RPMI8226 (cell line): ENCODE data around the gene FAM186B.

Experiments used
- DNase-seq: peaks from one replicate; pipeline ENCODE4 v3.0.0-alpha.2; 2015

FAM186B gene

DNA sequence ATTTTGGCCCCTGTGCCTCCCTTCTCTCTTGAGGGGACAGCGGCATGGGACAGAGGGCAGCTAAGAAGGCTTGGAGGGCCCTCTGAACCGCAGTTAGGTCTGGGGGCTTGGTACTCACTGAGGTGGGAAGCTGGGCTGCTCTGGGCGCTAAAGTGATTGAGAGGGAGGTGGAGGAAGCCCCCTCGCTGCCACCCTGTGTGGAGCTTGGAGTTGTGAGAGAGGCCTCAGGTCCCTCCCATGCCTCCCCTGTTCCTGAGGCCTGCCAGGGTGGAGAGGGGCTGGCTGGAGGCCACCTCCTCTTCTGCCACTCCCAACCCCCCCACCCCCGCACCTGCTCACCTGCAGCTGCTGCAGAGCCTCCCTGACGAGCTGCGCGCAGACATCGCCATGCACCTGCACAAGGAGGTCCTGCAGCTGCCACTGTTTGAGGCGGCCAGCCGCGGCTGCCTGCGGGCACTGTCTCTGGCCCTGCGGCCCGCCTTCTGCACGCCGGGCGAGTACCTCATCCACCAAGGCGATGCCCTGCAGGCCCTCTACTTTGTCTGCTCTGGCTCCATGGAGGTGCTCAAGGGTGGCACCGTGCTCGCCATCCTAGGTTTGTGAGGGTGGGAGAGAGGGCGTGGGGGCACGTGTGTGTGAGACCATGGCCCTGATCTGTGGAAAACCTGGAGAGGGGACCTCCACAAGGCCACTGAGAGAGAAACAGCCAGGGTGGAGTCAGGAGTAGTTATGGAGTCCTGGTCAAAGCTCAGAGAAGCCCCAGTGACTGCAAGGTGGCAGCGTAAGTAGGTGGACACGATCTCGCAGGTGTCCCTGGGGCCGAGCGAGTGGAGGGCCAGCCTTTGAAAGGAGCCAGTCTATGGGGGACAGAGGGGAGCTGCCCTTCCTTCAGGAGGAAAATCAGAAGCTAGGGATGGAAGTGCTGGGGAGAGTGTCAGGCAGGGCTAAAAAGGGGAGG is 55.4 kb downstream of the FAM186B start:
- DNase-seq, result peak; percentile 91

DNA sequence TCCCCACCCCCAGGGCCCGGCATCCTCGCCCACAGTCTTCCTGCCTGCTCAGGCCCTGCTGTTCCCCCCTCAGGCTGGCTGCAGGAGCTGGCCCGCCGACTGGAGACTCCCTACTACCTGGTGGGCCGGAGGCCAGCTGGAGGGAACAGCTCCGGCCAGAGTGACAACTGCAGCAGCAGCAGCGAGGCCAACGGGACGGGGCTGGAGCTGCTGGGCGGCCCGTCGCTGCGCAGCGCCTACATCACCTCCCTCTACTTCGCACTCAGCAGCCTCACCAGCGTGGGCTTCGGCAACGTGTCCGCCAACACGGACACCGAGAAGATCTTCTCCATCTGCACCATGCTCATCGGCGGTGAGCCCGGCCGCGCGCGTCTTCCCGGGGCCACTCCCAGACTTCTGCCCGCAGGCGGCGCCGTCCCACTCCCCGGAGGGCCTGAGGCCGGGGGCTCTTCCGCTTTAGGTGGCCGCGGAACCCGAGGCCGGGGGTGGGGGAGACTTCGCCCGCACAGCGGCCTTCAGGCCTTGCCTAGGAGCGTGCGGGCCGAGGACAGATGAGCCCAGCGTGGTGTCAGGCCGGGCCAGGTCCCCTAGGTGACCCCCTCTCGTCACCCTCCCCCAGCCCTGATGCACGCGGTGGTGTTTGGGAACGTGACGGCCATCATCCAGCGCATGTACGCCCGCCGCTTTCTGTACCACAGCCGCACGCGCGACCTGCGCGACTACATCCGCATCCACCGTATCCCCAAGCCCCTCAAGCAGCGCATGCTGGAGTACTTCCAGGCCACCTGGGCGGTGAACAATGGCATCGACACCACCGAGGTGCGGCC is 56.4 kb downstream of the FAM186B start:
- peak; percentile 53 for DNase-seq

DNA sequence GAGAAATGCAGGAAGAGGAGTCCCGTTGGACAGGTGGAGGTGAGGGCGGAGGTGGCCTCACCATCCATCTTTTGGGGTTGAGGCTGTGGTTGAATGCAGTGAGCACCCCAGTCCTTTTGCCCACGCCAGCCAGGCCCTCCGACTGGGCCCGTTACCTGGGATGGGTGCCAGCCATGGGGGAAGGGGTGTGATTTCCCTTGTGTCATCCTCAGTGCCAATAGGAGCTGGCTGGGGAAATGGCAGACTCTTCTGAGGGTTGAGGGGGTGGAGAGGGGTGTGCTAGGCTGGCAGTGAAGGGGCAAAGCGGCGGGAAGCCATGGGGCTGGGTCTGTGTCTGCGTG is 57.0 kb downstream of the FAM186B start:
- DNase-seq, result no peak

DNA sequence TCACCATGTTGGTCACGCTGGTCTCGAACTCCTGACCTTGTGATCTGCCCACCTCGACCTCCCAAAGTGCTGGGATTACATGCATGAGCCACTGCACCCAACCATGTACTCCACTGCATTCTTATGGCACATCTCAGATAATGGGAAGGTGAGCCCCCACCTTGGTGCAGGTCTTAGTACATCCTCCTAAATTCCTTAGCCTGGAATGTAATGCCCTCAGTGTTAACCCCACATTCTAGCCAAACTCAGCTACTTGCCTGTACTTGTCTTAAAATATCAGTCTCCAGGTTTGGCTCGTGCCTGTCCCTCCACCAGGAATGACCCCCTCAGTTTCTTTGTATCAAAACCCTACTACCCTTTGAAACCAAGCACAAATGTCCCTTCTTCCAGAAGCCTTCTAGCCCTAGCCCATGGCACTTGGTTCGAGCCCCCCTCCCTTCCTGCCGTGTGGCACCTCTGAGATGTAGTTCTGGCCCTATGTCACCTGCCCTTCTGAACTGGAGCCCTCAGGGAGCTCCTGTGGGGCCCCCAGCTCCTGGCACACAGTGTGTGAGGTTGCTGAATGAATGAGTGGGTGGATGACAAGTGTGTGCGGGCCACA is 58.2 kb downstream of the FAM186B start:
- no peak for DNase-seq

DNA sequence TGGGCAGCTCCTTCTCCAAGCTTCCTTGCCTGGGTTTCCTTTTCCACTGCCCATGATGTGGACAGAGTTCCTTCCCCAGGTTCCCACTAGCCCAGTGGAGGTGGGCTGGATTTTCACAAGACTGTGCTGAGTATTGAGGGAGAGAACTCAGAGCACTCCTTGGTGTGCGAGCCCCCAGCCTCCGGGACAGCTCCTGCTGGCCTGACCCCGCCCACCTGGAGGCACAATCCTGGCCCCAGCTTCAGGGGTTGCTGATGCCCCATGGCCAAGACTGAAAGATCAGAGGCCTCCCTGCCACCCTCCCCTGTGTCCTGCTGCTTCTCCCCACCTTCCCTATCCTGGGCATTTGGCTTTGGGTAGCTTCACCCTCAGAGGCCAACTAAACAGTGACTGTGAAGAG is 59.0 kb downstream of the FAM186B start:
- DNase-seq, result no peak

DNA sequence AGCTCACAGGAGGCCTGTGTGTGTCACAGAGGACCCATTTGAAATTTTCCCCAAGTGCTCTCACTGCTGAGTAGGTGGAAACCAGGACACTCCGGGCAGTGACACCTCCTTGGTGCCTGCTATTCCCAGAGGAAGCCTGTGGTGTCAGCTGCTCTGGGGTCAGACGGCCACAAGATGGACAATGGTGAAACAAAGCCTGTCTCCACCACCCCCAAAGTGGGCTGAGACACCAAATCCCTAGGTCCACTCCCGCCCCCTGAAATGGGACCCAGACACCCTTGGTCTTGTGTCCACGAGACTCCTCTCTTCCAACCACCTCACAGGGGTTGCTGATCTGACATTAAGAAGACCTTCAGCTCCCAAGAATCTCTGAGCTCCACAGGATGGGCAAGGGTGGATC is 59.6 kb downstream of the FAM186B start:
- no peak for DNase-seq

GRCh38 chr12:49543914-49544815 is 61.3 kb downstream of the FAM186B start:
- DNase-seq, result no peak

- no peak for DNase-seq
Measured at GRCh38 chr12:49543221-49543913, 62.1 kb downstream of the FAM186B start.

- no peak for DNase-seq
Measured at GRCh38 chr12:49542592-49543160, 62.8 kb downstream of the FAM186B start.

- DNase-seq, result peak; percentile 53
Measured at GRCh38 chr12:49541911-49542505, 63.4 kb downstream of the FAM186B start.

GRCh38 chr12:49541140-49541861 is 64.1 kb downstream of the FAM186B start:
- DNase-seq, result no peak

DNA sequence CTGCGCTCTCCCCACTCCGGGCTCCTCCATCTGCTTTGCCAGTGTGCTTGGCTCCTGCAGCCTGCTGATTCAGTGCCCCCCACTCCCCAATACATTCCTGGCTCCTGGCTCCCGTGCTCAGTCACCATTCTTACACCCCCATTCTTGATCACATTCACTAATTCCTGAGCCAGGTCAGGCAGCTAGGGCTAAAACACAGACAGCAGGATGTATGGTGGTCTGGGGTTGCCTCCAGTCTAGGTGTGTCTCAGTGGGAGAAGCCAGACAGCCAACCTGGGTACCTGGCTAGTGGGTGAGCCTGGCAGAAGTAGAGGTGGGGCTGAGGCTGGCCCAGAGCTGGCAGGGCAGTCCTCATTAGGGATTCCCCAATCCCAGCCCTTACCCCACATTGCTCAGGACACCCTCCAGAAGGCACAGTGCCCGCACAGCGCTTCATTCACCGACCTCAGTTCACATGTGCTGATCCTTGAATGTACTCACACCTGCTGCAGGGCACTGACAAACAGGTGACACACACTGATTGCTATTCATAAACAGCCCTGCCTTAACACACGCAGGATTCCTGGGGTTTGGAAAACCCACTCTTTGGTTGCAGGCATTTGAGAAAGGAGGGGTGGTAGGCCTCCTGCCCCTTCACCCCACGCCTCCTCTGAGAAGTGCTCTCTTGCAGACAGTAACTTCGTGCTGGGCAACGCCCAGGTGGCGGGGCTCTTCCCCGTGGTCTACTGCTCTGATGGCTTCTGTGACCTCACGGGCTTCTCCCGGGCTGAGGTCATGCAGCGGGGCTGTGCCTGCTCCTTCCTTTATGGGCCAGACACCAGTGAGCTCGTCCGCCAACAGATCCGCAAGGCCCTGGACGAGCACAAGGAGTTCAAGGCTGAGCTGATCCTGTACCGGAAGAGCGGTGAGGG is 65.0 kb downstream of the FAM186B start:
- no peak for DNase-seq

- no peak for DNase-seq
Measured at GRCh38 chr12:49539406-49540228, 65.8 kb downstream of the FAM186B start.

GRCh38 chr12:49538510-49539403 is 66.7 kb downstream of the FAM186B start, which contains the start of gene KCNH3:
KCNH3 (plus strand) TSS chr12:49539030; CDS start chr12:49539417, 387 bp downstream.
- DNase-seq, result peak; percentile 91

- peak; percentile 48 for DNase-seq
Measured at GRCh38 chr12:49537752-49538509, 67.5 kb downstream of the FAM186B start.
